CD8-positive, alpha-beta memory T cell (primary cell): ENCODE results near the gene WFDC13. TPM values are rescaled to one million over a fixed set of nuclear protein-coding genes. Genes with fewer than 3 reads are reported as not detected.
"Not testable (repeated sequence)": the region's sequence is repeated elsewhere in the genome, so short reads cannot be mapped to it uniquely, and the experiment has no call there.

Experiments used
- CTCF ChIA-PET: fragments of 350-600 bp; sonication (Branson Sonifier 250); formaldehyde crosslinking; loops from one replicate; lab custom pipeline; 2021; ENCODE audit warnings: antibody characterized with exemption; lab: Charles Lee
- POLR2A ChIA-PET: fragments of 350-600 bp; sonication (Branson Sonifier 250); formaldehyde crosslinking; loops from one replicate; lab custom pipeline; 2021; ENCODE audit warnings: antibody characterized with exemption; lab: Charles Lee
- DNase-seq, 5 donors: peaks; one replicate each; pipeline versions ENCODE4 v3.0.0 to v3.0.0-alpha.2; 2020 to 2022; ENCODE audit warnings: mixed read lengths in 1 of 5
- H3K27ac ChIP-seq: one replicate; pipeline ENCODE4 v1.7.0; 2013; ENCODE audit warnings: low read depth, mild to moderate bottlenecking, low read length, moderate library complexity
- H3K27me3 ChIP-seq: 2 replicates; pipeline ENCODE4 v1.7.0; 2013; ENCODE audit warnings: low read length, mild to moderate bottlenecking; ENCODE audit not compliant: insufficient read depth, poor library complexity, severe bottlenecking
- H3K36me3 ChIP-seq: 2 replicates; pipeline ENCODE4 v1.7.0; 2013; ENCODE audit warnings: mild to moderate bottlenecking, low read length, moderate library complexity; ENCODE audit not compliant: insufficient read depth
- H3K4me1 ChIP-seq: 2 replicates; pipeline ENCODE4 v1.7.0; 2013; ENCODE audit warnings: mild to moderate bottlenecking, low read length, moderate library complexity; ENCODE audit not compliant: insufficient read depth
- H3K4me3 ChIP-seq: 2 replicates; pipeline ENCODE4 v1.7.0; 2013; ENCODE audit warnings: mild to moderate bottlenecking, low read length
- H3K9me3 ChIP-seq: 2 replicates; pipeline ENCODE4 v1.7.0; 2013; ENCODE audit warnings: mild to moderate bottlenecking, low read length
- H3K27ac Mint-ChIP-seq, 8 donors: one replicate each; pipeline ENCODE4 v1.8.0; 2020 to 2021; ENCODE audit warnings: mixed read lengths in 8 of 8, mild to moderate bottlenecking in 6 of 8, inconsistent platforms in 3 of 8, moderate library complexity in 3 of 8
- H3K27me3 Mint-ChIP-seq, 2 donors: one replicate each; pipeline ENCODE4 v1.8.0; 2020 to 2021; ENCODE audit warnings: mixed read lengths in 2 of 2, mild to moderate bottlenecking in 1 of 2, moderate library complexity in 1 of 2
- H3K36me3 Mint-ChIP-seq, 3 donors: one replicate each; pipeline ENCODE4 v1.8.0; 2020 to 2021; ENCODE audit warnings: mixed read lengths in 3 of 3, inconsistent platforms in 1 of 3, mild to moderate bottlenecking in 1 of 3
- H3K4me1 Mint-ChIP-seq, 3 donors: one replicate each; pipeline ENCODE4 v1.8.0; 2020 to 2021; ENCODE audit warnings: mixed read lengths in 3 of 3, inconsistent platforms in 1 of 3, mild to moderate bottlenecking in 1 of 3
- H3K4me3 Mint-ChIP-seq, 7 donors: one replicate each; pipeline ENCODE4 v1.8.0; 2020 to 2021; ENCODE audit warnings: mixed read lengths in 7 of 7, mild to moderate bottlenecking in 6 of 7, moderate library complexity in 4 of 7, inconsistent platforms in 2 of 7
- H3K9me3 Mint-ChIP-seq, 5 donors: one replicate each; pipeline ENCODE4 v1.8.0; 2020 to 2022; ENCODE audit warnings: mixed read lengths in 5 of 5, mild to moderate bottlenecking in 3 of 5, moderate library complexity in 2 of 5, inconsistent platforms in 1 of 5
- polyA plus RNA-seq: library from polyadenylated mRNA; unstranded; fragments of 300-500 nt; fragmentation: Illumina TruSeq; gene quantifications from one replicate; pipeline ENCODE4 v1.2.3, GENCODE V29; 2021
- total RNA-seq, 2 experiments: library from RNA; stranded (reverse); gene quantifications; one replicate each; pipeline ENCODE4 v1.2.3, GENCODE V29; 2021

The WFDC13 gene, protein sequence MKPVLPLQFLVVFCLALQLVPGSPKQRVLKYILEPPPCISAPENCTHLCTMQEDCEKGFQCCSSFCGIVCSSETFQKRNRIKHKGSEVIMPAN
- not detected for total RNA-seq
- not detected for polyA plus RNA-seq

- Histone ChIP-seq H3K9me3 (no peaks in the 10 kb centered on the region), H3K27ac (no peak within 1 kb of the TSS), H3K27me3 (no peaks in the 10 kb centered on the region), H3K36me3 (no peaks in the 10 kb centered on the region), H3K4me3 (no peak within 1 kb of the TSS), H3K4me1 (no peaks in the 10 kb centered on the region)
- CTCF ChIA-PET, result no interaction called here
- Mint-ChIP-seq H3K27ac (no peak within 1 kb of the TSS), H3K36me3 (no peaks in the 10 kb centered on the region), H3K4me3 (no peak within 1 kb of the TSS), H3K9me3 (no peaks in the 10 kb centered on the region), H3K27me3 (peaks cover 7 to 26% of the 10 kb centered on the region in 2 donors), H3K4me1 (no peaks in the 10 kb centered on the region)
- DNase-seq, result no peak
- POLR2A ChIA-PET, result no interaction called here
Measured at GRCh38 chr20:45701873-45702272, at the start of gene WFDC13. WFDC13 (plus strand) TSS chr20:45702038; CDS start chr20:45702124, 86 bp downstream.

DNA sequence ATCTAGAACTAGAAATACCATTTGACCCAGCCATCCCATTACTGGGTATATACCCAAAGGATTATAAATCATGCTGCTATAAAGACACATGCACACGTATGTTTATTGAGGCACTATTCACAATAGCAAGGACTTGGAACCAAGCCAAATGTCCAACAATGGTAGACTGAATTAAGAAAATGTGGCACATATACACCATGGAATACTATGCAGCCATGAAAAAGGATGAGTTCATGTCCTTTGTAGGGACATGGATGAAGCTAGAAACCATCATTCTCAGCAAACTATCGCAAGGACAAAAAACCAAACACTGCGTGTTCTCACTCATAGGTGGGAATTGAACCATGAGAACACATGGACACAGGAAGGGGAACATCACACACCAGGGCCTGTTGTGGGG is 44.8 kb upstream of the WFDC13 start:
- peaks cover 7 to 12% of the 10 kb centered on the region in 2 donors for H3K27me3 Mint-ChIP-seq
- DNase-seq, POLR2A ChIA-PET, H3K36me3 ChIP-seq, H3K27ac Mint-ChIP-seq, H3K9me3 ChIP-seq, H3K4me1 ChIP-seq, H3K4me1 Mint-ChIP-seq, CTCF ChIA-PET, H3K36me3 Mint-ChIP-seq, H3K27ac ChIP-seq, H3K4me3 Mint-ChIP-seq, H3K9me3 Mint-ChIP-seq, H3K27me3 ChIP-seq, H3K4me3 ChIP-seq: not testable (repeated sequence)

DNA sequence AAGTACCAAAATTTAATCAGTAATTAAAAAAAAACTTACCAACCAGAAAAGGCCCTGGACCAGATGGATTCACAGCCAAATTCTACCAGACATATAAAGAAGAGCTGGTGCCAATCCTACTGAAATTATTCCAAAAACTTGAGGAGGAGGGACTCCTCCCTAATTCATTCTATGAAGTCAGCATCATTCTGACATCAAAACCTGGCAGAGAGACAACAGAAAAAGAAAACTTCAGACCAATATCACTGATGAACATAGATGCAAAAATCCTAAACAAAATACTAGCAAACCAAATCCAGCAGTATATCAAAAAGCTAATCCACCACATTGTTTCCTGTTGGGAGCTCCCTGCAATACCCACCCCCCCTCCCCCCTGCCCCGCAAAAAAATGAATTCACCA is 31.7 kb upstream of the WFDC13 start, which contains the start of gene WFDC11:
Gene WFDC11, minus strand, starts transcription at position 101 of the 400 bp plus-strand sequence. CDS start 19,639 bp downstream, outside the sequence.
- Mint-ChIP-seq H3K27me3 (peaks cover 17 to 48% of the 10 kb centered on the region in 2 donors), H3K4me3 (no peak within 1 kb of the TSS), H3K36me3 (no peaks in the 10 kb centered on the region), H3K27ac (no peak within 1 kb of the TSS), H3K9me3 (peaks cover 0 to 3% (median 2%) of the 10 kb centered on the region in 5 donors), H3K4me1 (no peaks in the 10 kb centered on the region)
- Histone ChIP-seq H3K4me1 (no peaks in the 10 kb centered on the region), H3K27me3 (no peaks in the 10 kb centered on the region), H3K36me3 (no peaks in the 10 kb centered on the region), H3K27ac (no peak within 1 kb of the TSS), H3K9me3 (no peaks in the 10 kb centered on the region), H3K4me3 (no peak within 1 kb of the TSS)
- CTCF ChIA-PET, result no interaction called here
- DNase-seq, result no peak
- POLR2A ChIA-PET, result no interaction called here

- POLR2A ChIA-PET, result no interaction called here
- DNase-seq, result no peak
Measured at GRCh38 chr20:45672765-45673164, 29.1 kb upstream of the WFDC13 start.

GRCh38 chr20:45679650-45680049 is 22.2 kb upstream of the WFDC13 start:
- H3K4me1 ChIP-seq, result no peaks in the 10 kb centered on the region
- Mint-ChIP-seq H3K27ac (no peak overlapping the region), H3K9me3 (peaks cover 24 to 39% (median 36%) of the 10 kb centered on the region in 5 donors), H3K4me1 (no peaks in the 10 kb centered on the region), H3K27me3 (peaks cover 6 to 34% of the 10 kb centered on the region in 2 donors), H3K4me3 (no peak overlapping the region), H3K36me3 (peaks cover 0 to 6% (median 1%) of the 10 kb centered on the region in 3 donors)
- CTCF ChIA-PET, result no interaction called here
- POLR2A ChIA-PET, result no interaction called here
- no peaks in the 10 kb centered on the region for H3K36me3 ChIP-seq
- H3K4me3 ChIP-seq, result no peak overlapping the region
- no peak overlapping the region for H3K27ac ChIP-seq
- DNase-seq, result no peak
- H3K9me3 ChIP-seq, result no peaks in the 10 kb centered on the region
- no peaks in the 10 kb centered on the region for H3K27me3 ChIP-seq

More at GRCh38 chr20:45672765-45673164, 29.1 kb upstream of the WFDC13 start:
- Mint-ChIP-seq H3K4me3 (no peak overlapping the region), H3K4me1 (no peaks in the 10 kb centered on the region), H3K27me3 (peaks cover 14 to 54% of the 10 kb centered on the region in 2 donors), H3K36me3 (no peaks in the 10 kb centered on the region), H3K27ac (no peak overlapping the region), H3K9me3 (peaks cover 5 to 15% (median 13%) of the 10 kb centered on the region in 5 donors)
- H3K27ac ChIP-seq, result no peak overlapping the region
- no peaks in the 10 kb centered on the region for H3K9me3 ChIP-seq
- no peaks in the 10 kb centered on the region for H3K36me3 ChIP-seq
- H3K27me3 ChIP-seq, result no peaks in the 10 kb centered on the region
- H3K4me1 ChIP-seq, result no peaks in the 10 kb centered on the region
- CTCF ChIA-PET, result no interaction called here
- H3K4me3 ChIP-seq, result no peak overlapping the region

GRCh38 chr20:45685896-45686295 is 15.9 kb upstream of the WFDC13 start:
- H3K4me3 Mint-ChIP-seq, result no peak overlapping the region
- POLR2A ChIA-PET, result no interaction called here
- no peak for DNase-seq
- H3K4me1 Mint-ChIP-seq, result no peaks in the 10 kb centered on the region
- H3K36me3 Mint-ChIP-seq, result no peaks in the 10 kb centered on the region
- peaks cover 0 to 5% (median 2%) of the 10 kb centered on the region in 5 donors for H3K9me3 Mint-ChIP-seq
- H3K27me3 Mint-ChIP-seq, result peaks cover 2 to 21% of the 10 kb centered on the region in 2 donors
- H3K27me3 ChIP-seq, result no peaks in the 10 kb centered on the region
- no peaks in the 10 kb centered on the region for H3K36me3 ChIP-seq
- H3K9me3 ChIP-seq, result no peaks in the 10 kb centered on the region
- no peak overlapping the region for H3K27ac Mint-ChIP-seq
- H3K4me3 ChIP-seq, result no peak overlapping the region
- no peaks in the 10 kb centered on the region for H3K4me1 ChIP-seq
- CTCF ChIA-PET, result no interaction called here
- H3K27ac ChIP-seq, result no peak overlapping the region

- POLR2A ChIA-PET, H3K27ac ChIP-seq, DNase-seq, H3K4me1 Mint-ChIP-seq, H3K27me3 ChIP-seq, H3K9me3 Mint-ChIP-seq, H3K4me3 ChIP-seq, CTCF ChIA-PET, H3K4me3 Mint-ChIP-seq, H3K36me3 ChIP-seq, H3K9me3 ChIP-seq, H3K27ac Mint-ChIP-seq, H3K4me1 ChIP-seq: not testable (repeated sequence)
- peaks cover 12 to 50% of the 10 kb centered on the region in 2 donors for H3K27me3 Mint-ChIP-seq
- H3K36me3 Mint-ChIP-seq, result peaks cover 0 to 10% (median 0%) of the 10 kb centered on the region in 3 donors
Measured at GRCh38 chr20:45693346-45693745, 8.5 kb upstream of the WFDC13 start.

GRCh38 chr20:45695496-45695895 is 6.3 kb upstream of the WFDC13 start:
- no peak overlapping the region for H3K4me3 Mint-ChIP-seq
- H3K36me3 Mint-ChIP-seq, result peaks cover 0 to 10% (median 0%) of the 10 kb centered on the region in 3 donors
- Histone ChIP-seq H3K27me3 (no peaks in the 10 kb centered on the region), H3K36me3 (no peaks in the 10 kb centered on the region), H3K4me3 (no peak overlapping the region), H3K27ac (no peak overlapping the region), H3K9me3 (no peaks in the 10 kb centered on the region), H3K4me1 (no peaks in the 10 kb centered on the region)
- CTCF ChIA-PET, result no interaction called here
- H3K27me3 Mint-ChIP-seq, result peaks cover 12 to 49% of the 10 kb centered on the region in 2 donors
- no peak overlapping the region for H3K27ac Mint-ChIP-seq
- DNase-seq, result no peak
- peaks cover 0 to 6% (median 2%) of the 10 kb centered on the region in 5 donors for H3K9me3 Mint-ChIP-seq
- H3K4me1 Mint-ChIP-seq, result no peaks in the 10 kb centered on the region
- POLR2A ChIA-PET, result no interaction called here
